ENCODE measurements around the gene TRPM4. TPM values are rescaled to one million over a fixed set of nuclear protein-coding genes. Genes with fewer than 3 reads are reported as not detected.
"Not testable (repeated sequence)": the region's sequence is repeated elsewhere in the genome, so short reads cannot be mapped to it uniquely, and the experiment has no call there.

Gene TRPM4
- total and polyA plus RNA-seq, 10 of the 15 experiments (the other 5 are each of a cell fraction or from before 2014, with no cell fraction given), result 0.10 to 0.64 (median 0.15) TPM; not detected in 7

DNA sequence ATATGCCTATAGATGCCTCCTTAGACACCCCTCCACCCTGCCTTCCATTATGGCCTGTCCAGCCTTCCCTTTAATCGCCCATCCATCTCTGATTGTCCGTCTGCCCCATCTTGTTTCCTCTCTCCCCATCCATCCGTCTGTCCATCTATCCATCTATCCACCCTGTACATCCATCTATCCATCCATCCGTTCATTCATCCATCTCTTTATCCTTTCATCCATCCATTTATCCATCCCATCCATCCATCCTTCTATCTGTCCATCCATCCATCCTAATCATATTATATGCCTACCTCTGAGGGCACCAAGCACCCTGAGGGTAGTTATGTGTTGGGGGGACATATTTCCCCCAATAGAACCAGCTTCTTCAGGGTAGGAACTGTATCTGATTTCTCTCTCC lies 23.1 kb downstream of the TRPM4 start:
- no peak overlapping the region for H3K4me2 ChIP-seq (ENCODE audit: control insufficient read depth, insufficient read depth)
- no peaks in the 10 kb centered on the region for H3K27me3 ChIP-seq (replicated peaks in 1 of 2; ENCODE audit: control insufficient read depth in 2 of 2, insufficient read depth in 2 of 2, low read length in 1 of 2)
- no peaks in the 10 kb centered on the region for H3K79me2 ChIP-seq (ENCODE audit: control insufficient read depth, insufficient read depth, low read length)
- TF ChIP-seq STAT1 (conservative IDR thresholded peaks at IDR 0.05), result no peak
- TF ChIP-seq, protein P1, sequence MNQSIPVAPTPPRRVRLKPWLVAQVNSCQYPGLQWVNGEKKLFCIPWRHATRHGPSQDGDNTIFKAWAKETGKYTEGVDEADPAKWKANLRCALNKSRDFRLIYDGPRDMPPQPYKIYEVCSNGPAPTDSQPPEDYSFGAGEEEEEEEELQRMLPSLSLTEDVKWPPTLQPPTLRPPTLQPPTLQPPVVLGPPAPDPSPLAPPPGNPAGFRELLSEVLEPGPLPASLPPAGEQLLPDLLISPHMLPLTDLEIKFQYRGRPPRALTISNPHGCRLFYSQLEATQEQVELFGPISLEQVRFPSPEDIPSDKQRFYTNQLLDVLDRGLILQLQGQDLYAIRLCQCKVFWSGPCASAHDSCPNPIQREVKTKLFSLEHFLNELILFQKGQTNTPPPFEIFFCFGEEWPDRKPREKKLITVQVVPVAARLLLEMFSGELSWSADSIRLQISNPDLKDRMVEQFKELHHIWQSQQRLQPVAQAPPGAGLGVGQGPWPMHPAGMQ (IDR thresholded peaks at IDR 0.05; ENCODE audit: borderline replicate concordance), result no peak
- no peak for TF ChIP-seq NFYA (IDR thresholded peaks at IDR 0.05; ENCODE audit: borderline replicate concordance, low read depth, low read length)
- no peak for TF ChIP-seq ZSCAN29 (IDR thresholded peaks at IDR 0.05)
- TF ChIP-seq JUNB (IDR thresholded peaks at IDR 0.05), result no peak
- no peak for TF ChIP-seq CREB1 (IDR thresholded peaks at IDR 0.05; ENCODE audit: low read depth)
- TF ChIP-seq ZNF384 (IDR thresholded peaks at IDR 0.05; ENCODE audit: borderline replicate concordance, low read depth, low read length), result no peak
- no peak for TF ChIP-seq MXI1 (IDR thresholded peaks at IDR 0.05; ENCODE audit: low read depth, low read length)
- TF ChIP-seq SIX5 (IDR thresholded peaks at IDR 0.05; ENCODE audit: low read depth, low read length, severe bottlenecking), result no peak
- no peak for TF ChIP-seq POLR2A (IDR thresholded peaks at IDR 0.05; ENCODE audit: low read depth, low read length)
- no peak for TF ChIP-seq CHD4 (IDR thresholded peaks at IDR 0.05)
- H3K36me3 ChIP-seq (ENCODE audit: control insufficient read depth in 2 of 2, insufficient read depth in 2 of 2, low read length in 1 of 2), result no peaks in the 10 kb centered on the region
- RAD21 ChIA-PET (ENCODE audit: unreplicated experiment), result no interaction called here
- no peaks in the 10 kb centered on the region for H4K20me1 ChIP-seq (ENCODE audit: control insufficient read depth, insufficient read depth)
- H3K27ac ChIP-seq (ENCODE audit: control insufficient read depth, insufficient read depth), result no peak overlapping the region
- in situ Hi-C loops (cut with MboI), result no loop called here
- POLR2A ChIA-PET, result no interaction called here
- H3K4me1 ChIP-seq (ENCODE audit: control insufficient read depth, insufficient read depth, low read length), result no peaks in the 10 kb centered on the region
- no peaks in the 10 kb centered on the region; the same call in 2 of the 3 replicates for H3K9me3 ChIP-seq (replicated peaks; ENCODE audit: control insufficient read depth, insufficient read depth, low read length)
- SMC1A ChIA-PET (ENCODE audit: uncharacterized antibody, unreplicated experiment), result no interaction called here
- no peak overlapping the region for H3K9ac ChIP-seq (ENCODE audit: control insufficient read depth, insufficient read depth, low read length)
- no peak overlapping the region for H2AFZ ChIP-seq (ENCODE audit: control insufficient read depth, low read depth, low read length)
- DNase-seq (ENCODE audit: low read depth, low spot score) (no peak), ATAC-seq (no peak), FAIRE-seq (no peak)
- CTCF ChIA-PET, result no interaction called here
- BruUV-seq (replicated peaks), result no TSS peak
- H3K4me3 ChIP-seq, result no peak overlapping the region
- intact Hi-C loops (cut with micrococcal nuclease; ENCODE audit: unreplicated experiment), result no loop called here
- 33% methylated on average over 4 of the region's 4 CpGs for WGBS (ENCODE audit: insufficient coverage, insufficient replicate concordance, low lambda C conversion rate, missing lambda C conversion rate)

DNA sequence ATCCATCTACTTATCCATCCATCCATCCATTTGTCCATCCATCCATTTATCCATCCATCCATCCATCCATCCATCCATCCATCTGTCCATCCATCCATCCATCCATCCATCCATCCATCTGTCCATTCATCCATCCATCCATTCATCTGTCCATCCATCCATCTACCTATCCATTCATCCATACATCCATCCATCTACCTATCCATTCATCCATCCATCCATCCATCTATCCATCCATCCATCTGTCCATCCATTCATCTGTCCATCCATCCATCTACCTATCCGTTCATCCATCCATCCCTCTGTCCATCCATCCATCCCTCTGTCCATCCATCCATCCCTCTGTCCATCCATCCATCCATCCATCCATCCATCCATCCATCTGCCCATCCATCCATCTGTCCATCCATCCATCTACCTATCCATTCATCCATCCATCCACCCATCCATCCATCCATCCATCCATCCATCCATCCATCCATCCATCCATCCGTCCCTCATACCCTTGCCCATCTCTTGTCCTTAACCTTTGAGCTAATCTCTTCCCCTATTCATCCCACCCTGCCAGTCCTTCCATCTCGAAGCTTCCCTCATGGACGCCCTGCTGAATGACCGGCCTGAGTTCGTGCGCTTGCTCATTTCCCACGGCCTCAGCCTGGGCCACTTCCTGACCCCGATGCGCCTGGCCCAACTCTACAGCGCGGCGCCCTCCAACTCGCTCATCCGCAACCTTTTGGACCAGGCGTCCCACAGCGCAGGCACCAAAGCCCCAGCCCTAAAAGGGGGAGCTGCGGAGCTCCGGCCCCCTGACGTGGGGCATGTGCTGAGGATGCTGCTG lies 24.6 kb downstream of the TRPM4 start:
- WGBS (ENCODE audit: insufficient coverage, insufficient replicate concordance, low lambda C conversion rate, missing lambda C conversion rate), result 93% methylated on average over 14 of the region's 20 CpGs
- H3K4me3 ChIP-seq; ATAC-seq; intact Hi-C loops (cut with micrococcal nuclease; ENCODE audit: unreplicated experiment); H3K4me2 ChIP-seq (ENCODE audit: control insufficient read depth, insufficient read depth); H3K27me3 ChIP-seq (replicated peaks in 1 of 2; ENCODE audit: control insufficient read depth in 2 of 2, insufficient read depth in 2 of 2, low read length in 1 of 2); H3K27ac ChIP-seq (ENCODE audit: control insufficient read depth, insufficient read depth); H3K9me3 ChIP-seq (replicated peaks; ENCODE audit: control insufficient read depth, insufficient read depth, low read length); FAIRE-seq; DNase-seq (ENCODE audit: low read depth, low spot score); CTCF ChIA-PET; H2AFZ ChIP-seq (ENCODE audit: control insufficient read depth, low read depth, low read length); H3K79me2 ChIP-seq (ENCODE audit: control insufficient read depth, insufficient read depth, low read length); H3K9ac ChIP-seq (ENCODE audit: control insufficient read depth, insufficient read depth, low read length); RAD21 ChIA-PET (ENCODE audit: unreplicated experiment); H3K36me3 ChIP-seq (ENCODE audit: control insufficient read depth in 2 of 2, insufficient read depth in 2 of 2, low read length in 1 of 2); POLR2A ChIA-PET; SMC1A ChIA-PET (ENCODE audit: uncharacterized antibody, unreplicated experiment); BruUV-seq (replicated peaks); H4K20me1 ChIP-seq (ENCODE audit: control insufficient read depth, insufficient read depth); in situ Hi-C loops (cut with MboI); H3K4me1 ChIP-seq (ENCODE audit: control insufficient read depth, insufficient read depth, low read length): not testable (repeated sequence)
